HUES48 (cell line): ENCODE results near the gene UNC5B.
A peak's percentile ranks its signal among the peaks of the same experiment; 100 is the strongest.

Source experiments
- H3K27ac ChIP-seq: one replicate; pipeline ENCODE4 v1.7.0; 2013; ENCODE audit warnings: low read depth, low read length, inconsistent platforms
- H3K27me3 ChIP-seq: 2 replicates; pipeline ENCODE4 v1.6.1; 2013; ENCODE audit warnings: mild to moderate bottlenecking, low read length; ENCODE audit not compliant: control insufficient read depth, insufficient read depth
- H3K36me3 ChIP-seq: 2 replicates; pipeline ENCODE4 v1.6.1; 2013; ENCODE audit warnings: low read length; ENCODE audit not compliant: control insufficient read depth, insufficient read depth
- H3K4me1 ChIP-seq: 2 replicates; pipeline ENCODE4 v1.6.1; 2013; ENCODE audit warnings: mild to moderate bottlenecking, low read length; ENCODE audit not compliant: control insufficient read depth, insufficient read depth
- H3K4me3 ChIP-seq: 2 replicates; pipeline ENCODE4 v1.5.1; 2013; ENCODE audit warnings: mild to moderate bottlenecking, low read depth, low read length
- H3K9ac ChIP-seq: 2 replicates; pipeline ENCODE4 v1.6.1; 2013; ENCODE audit warnings: mild to moderate bottlenecking, low read depth, low read length, moderate library complexity
- H3K9me3 ChIP-seq: 2 replicates; pipeline ENCODE4 v1.6.1; 2013; ENCODE audit warnings: low read length; ENCODE audit not compliant: control insufficient read depth, insufficient read depth

UNC5B gene

GRCh38 chr10:71308985-71309384, 96.6 kb downstream of the UNC5B start:
- no peaks in the 10 kb centered on the region for H3K9me3 ChIP-seq
- peaks cover 5% of the 10 kb centered on the region; the same call in 1 of the 2 replicates for H3K27me3 ChIP-seq
- no peaks in the 10 kb centered on the region for H3K4me1 ChIP-seq
- H3K27ac ChIP-seq, result no peak overlapping the region
- no peak overlapping the region for H3K4me3 ChIP-seq
- H3K9ac ChIP-seq, result no peak overlapping the region
- no peaks in the 10 kb centered on the region for H3K36me3 ChIP-seq

- H3K36me3 ChIP-seq, result no peaks in the 10 kb centered on the region
- H3K27me3 ChIP-seq, result peaks cover 5% of the 10 kb centered on the region; the same call in 1 of the 2 replicates
- no peak overlapping the region for H3K4me3 ChIP-seq
- no peak overlapping the region for H3K9ac ChIP-seq
- H3K27ac ChIP-seq, result no peak overlapping the region
- no peaks in the 10 kb centered on the region for H3K9me3 ChIP-seq
- H3K4me1 ChIP-seq, result no peaks in the 10 kb centered on the region; the same call in 1 of the 2 replicates
These were observed 97.5 kb downstream of the UNC5B start for GRCh38 chr10:71309919-71310318.

DNA sequence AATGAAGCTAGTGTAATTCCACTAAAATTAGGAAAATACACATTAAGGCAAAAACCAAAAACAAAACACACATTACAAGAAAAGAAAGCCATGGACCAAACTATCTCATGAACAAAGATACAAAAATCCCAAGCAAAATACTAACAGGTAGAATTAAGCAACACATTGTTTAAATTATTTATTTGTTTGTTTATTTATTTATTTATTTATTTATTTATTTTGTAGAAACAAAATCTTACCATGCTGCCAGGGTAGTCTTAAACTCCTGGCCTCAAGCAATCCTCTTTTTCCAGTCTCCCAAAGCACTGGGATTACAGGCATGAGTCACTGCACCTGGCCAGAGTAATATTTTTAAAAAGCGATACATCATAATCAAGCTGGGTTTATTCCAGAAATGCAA, 99.8 kb downstream of the UNC5B start:
- H3K27me3 ChIP-seq, result peaks cover 5% of the 10 kb centered on the region; the same call in 1 of the 2 replicates
- H3K4me3 ChIP-seq, result no peak overlapping the region
- H3K27ac ChIP-seq, result no peak overlapping the region
- H3K9ac ChIP-seq, result no peak overlapping the region
- no peaks in the 10 kb centered on the region for H3K36me3 ChIP-seq
- H3K9me3 ChIP-seq, result no peaks in the 10 kb centered on the region
- H3K4me1 ChIP-seq, result no peaks in the 10 kb centered on the region; the same call in 1 of the 2 replicates

- no peak overlapping the region for H3K9ac ChIP-seq
- H3K4me3 ChIP-seq, result no peak overlapping the region
- no peak overlapping the region for H3K27ac ChIP-seq
- no peaks in the 10 kb centered on the region for H3K36me3 ChIP-seq
- peaks cover 5% of the 10 kb centered on the region; the same call in 1 of the 2 replicates for H3K27me3 ChIP-seq
- no peaks in the 10 kb centered on the region; the same call in 1 of the 2 replicates for H3K4me1 ChIP-seq
- no peaks in the 10 kb centered on the region for H3K9me3 ChIP-seq
These were observed 100.7 kb downstream of the UNC5B start for GRCh38 chr10:71312811-71313789.

DNA sequence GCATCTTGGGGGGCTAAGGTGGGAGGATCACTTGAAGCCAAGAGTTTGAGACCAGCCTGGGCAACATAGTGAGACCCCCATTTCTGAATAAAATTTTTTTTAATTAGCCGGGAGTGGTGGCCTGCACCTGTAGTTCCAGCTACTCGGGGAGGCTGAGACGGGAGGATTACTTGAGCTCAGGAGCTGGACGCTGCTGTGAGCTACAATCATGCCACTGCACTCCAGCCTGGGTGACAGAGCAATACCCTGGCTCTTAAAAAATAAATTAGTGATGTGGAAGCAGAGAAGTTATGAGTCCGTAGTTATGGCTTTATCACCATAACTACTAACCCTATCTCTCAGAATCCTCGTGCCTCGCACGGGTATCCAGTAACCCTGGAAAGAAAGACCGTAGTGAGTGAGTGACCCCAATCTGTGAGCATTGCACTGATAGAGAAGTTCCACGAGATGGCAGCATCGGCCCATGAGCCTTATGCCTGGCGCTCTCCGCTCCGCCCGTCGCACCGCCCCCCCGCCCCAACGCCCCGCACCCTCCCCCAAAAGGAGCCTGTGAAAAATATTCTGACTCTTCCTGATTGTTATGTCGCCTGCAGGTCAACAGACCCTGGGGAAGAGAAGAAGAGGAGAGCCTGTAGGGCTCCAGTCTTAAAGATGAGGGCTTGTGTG, 101.8 kb downstream of the UNC5B start:
- Histone ChIP-seq H3K4me1 (no peaks in the 10 kb centered on the region; the same call in 1 of the 2 replicates), H3K4me3 (peak overlapping the region; percentile 47), H3K9ac (peak overlapping the region; percentile 46; the same call in 1 of the 2 replicates), H3K27me3 (peaks cover 5% of the 10 kb centered on the region; the same call in 1 of the 2 replicates), H3K9me3 (no peaks in the 10 kb centered on the region), H3K36me3 (no peaks in the 10 kb centered on the region), H3K27ac (no peak overlapping the region)

DNA sequence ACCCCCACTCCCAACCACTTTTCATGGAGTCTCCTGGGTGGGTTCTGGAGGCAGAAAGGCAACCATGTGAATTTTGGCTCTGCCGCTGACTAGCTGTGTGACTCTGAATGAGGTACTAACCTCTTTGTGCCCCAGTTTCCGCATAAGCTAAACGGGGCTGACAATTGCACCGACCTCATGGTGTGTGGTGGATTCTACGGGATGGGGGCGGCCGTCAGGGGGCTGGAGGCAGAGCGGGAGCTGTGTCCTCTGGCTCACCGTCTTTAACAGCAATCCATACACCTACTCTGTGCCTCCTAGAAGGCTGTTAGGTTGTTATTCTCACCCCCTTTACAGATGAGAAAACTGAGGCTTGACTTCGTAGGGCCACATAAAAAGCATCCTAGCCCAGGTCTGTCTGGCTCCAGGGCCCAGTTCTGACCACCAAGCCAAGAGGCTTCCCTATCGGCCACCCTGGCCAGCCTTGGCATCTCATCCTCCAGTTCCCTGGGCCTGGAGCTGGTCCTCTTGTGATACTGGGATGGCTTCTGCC, 102.4 kb downstream of the UNC5B start:
- Histone ChIP-seq H3K4me3 (peak overlapping the region; percentile 47), H3K4me1 (peaks cover 2% of the 10 kb centered on the region; the same call in 1 of the 2 replicates), H3K9ac (peak overlapping the region; percentile 46; the same call in 1 of the 2 replicates), H3K36me3 (no peaks in the 10 kb centered on the region), H3K27me3 (peaks cover 5% of the 10 kb centered on the region; the same call in 1 of the 2 replicates), H3K27ac (no peak overlapping the region), H3K9me3 (no peaks in the 10 kb centered on the region)

DNA sequence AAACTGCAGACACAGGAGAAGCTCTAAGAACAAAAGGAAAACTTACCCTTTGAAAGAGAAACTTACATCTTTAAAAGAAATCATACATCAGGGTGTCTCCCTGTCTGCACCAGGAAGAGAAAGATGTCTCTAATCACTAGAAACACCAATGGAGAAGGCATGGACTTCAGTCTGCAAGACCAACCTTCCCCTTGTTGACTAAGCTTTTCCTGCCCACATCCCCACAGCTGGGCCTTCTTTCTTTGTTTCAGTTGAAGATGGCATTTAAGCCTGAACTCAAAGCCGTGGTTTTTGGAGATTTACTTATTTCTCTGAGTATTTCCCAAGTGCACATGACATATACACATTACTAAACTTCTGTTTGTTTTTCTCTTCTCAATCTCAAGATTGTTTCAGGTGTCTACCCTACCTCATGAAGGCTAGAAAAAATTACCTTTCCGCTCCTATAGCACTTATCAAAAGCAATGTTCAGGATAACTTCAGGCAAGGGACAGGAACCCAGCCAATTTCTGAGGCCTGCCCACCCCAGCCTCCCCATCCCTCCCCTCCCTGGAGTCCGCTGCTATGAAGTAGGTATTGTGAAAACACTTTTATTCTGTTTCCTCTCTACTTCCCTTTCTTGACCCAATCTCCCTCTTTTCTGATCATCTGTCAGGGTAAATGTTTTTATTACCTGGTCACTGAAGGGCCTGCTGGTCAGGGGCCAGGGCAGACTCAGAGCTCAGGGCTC, 103.9 kb downstream of the UNC5B start:
- Histone ChIP-seq H3K27ac (no peak overlapping the region), H3K4me3 (no peak overlapping the region), H3K9ac (no peak overlapping the region), H3K36me3 (no peaks in the 10 kb centered on the region), H3K4me1 (peaks cover 10% of the 10 kb centered on the region), H3K9me3 (no peaks in the 10 kb centered on the region), H3K27me3 (peaks cover 5% of the 10 kb centered on the region; the same call in 1 of the 2 replicates)

- Histone ChIP-seq H3K27ac (no peak overlapping the region), H3K36me3 (no peaks in the 10 kb centered on the region)
These were observed 104.4 kb downstream of the UNC5B start for GRCh38 chr10:71316786-71317160.

GRCh38 chr10:71317739-71318138, 105.4 kb downstream of the UNC5B start:
- H3K27me3 ChIP-seq, result peaks cover 5% of the 10 kb centered on the region; the same call in 1 of the 2 replicates
- peaks cover 10% of the 10 kb centered on the region for H3K4me1 ChIP-seq
- H3K27ac ChIP-seq, result no peak overlapping the region
- no peak overlapping the region for H3K4me3 ChIP-seq
- no peak overlapping the region for H3K9ac ChIP-seq
- H3K36me3 ChIP-seq, result peaks cover under 1% of the 10 kb centered on the region; the same call in 1 of the 2 replicates
- H3K9me3 ChIP-seq, result no peaks in the 10 kb centered on the region

More at GRCh38 chr10:71316786-71317160, 104.4 kb downstream of the UNC5B start:
- Histone ChIP-seq H3K9ac (no peak overlapping the region), H3K9me3 (no peaks in the 10 kb centered on the region), H3K27me3 (peaks cover 5% of the 10 kb centered on the region; the same call in 1 of the 2 replicates), H3K4me3 (no peak overlapping the region), H3K4me1 (peaks cover 10% of the 10 kb centered on the region)
